Activated CD4-positive, alpha-beta T cell treated with anti-CD3 and anti-CD28 coated beads, Interleukin-2, Interleukin-6, amounts not matched to agents 100 ng/mL and 50 ng/mL, durations not matched to agents 16 hours and 8 hours (primary cell): ENCODE results near the gene PGBD5.

ENCODE experiments used
- DNase-seq: peaks from one replicate; pipeline ENCODE4 v3.0.0-alpha.2; 2020

The PGBD5 gene

GRCh38 chr1:230277201-230278025 is 148.7 kb downstream of the PGBD5 start:
- DNase-seq: no peak

GRCh38 chr1:230276401-230276800 is 149.7 kb downstream of the PGBD5 start:
- no peak for DNase-seq

- no peak for DNase-seq
These were observed 151.9 kb downstream of the PGBD5 start for GRCh38 chr1:230274254-230274653.

GRCh38 chr1:230273141-230273710 is 152.9 kb downstream of the PGBD5 start:
- DNase-seq: no peak

- no peak for DNase-seq
These were observed 153.6 kb downstream of the PGBD5 start for GRCh38 chr1:230272557-230272956.

GRCh38 chr1:230271300-230272035 is 154.7 kb downstream of the PGBD5 start:
- DNase-seq: no peak

GRCh38 chr1:230270559-230271281 is 155.4 kb downstream of the PGBD5 start:
- peak; percentile 57 for DNase-seq

GRCh38 chr1:230270185-230270558 is 156.0 kb downstream of the PGBD5 start:
- peak; percentile 9 for DNase-seq

- DNase-seq: no peak
These were observed 157.6 kb downstream of the PGBD5 start for GRCh38 chr1:230268371-230269170.

GRCh38 chr1:230267338-230268065 is 158.6 kb downstream of the PGBD5 start:
- no peak for DNase-seq

GRCh38 chr1:230266456-230266855 is 159.7 kb downstream of the PGBD5 start:
- DNase-seq: no peak

GRCh38 chr1:230265200-230266115 is 160.7 kb downstream of the PGBD5 start:
- DNase-seq: no peak
